Astrocyte (in vitro differentiated cells and primary cell): ENCODE data around the gene MN1.

Experiments
- EZH2 ChIP-seq: IDR thresholded peaks from 2 replicates; pipeline ENCODE4 v1.6.1; 2012; ENCODE audit warnings: mild to moderate bottlenecking, low read length, inconsistent platforms; ENCODE audit not compliant: insufficient read depth
- TF ChIP-seq, protein P1 (sequence below): IDR thresholded peaks from 2 replicates; pipeline ENCODE4 v1.5.1; 2011; ENCODE audit warnings: low read depth, mild to moderate bottlenecking, inconsistent platforms, low read length, moderate library complexity; ENCODE audit not compliant: insufficient read depth

DNA sequence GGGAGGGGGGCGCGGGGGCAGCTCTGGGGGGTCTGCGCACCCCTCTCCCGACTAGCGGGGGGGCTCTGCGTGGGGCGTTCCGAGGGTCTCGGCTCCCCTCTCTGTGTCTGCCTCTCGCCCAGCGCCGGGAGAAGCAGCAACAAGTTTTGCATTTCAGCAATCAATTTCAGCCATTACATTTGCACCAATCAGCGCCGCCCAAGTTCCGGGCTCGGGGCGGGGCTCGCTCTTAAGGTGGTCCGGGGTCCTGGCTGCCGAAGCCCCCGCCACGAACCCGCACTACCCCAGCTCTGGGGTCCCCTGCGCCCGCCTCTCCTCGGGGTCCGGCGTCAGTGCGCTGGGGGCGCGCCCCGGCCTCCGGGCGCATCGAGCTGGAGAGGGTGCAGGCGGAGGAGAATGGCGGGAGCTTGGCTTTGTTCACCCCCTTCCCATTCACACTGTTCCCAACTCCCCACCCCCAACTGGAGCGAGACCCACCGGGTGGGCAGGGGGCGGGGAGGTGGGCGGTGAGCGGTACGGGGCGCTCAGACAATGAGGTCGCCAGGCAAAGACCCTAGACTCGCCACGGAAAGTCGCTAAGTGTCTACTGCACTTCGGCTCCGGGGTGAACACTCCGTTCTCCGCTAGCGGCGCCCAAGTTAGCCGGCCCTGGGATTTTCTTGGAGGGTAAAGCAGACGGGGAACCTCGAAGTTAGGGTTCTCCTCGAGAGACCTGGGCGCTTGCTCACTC is at the start of gene MN1:
- TF ChIP-seq, protein P1, sequence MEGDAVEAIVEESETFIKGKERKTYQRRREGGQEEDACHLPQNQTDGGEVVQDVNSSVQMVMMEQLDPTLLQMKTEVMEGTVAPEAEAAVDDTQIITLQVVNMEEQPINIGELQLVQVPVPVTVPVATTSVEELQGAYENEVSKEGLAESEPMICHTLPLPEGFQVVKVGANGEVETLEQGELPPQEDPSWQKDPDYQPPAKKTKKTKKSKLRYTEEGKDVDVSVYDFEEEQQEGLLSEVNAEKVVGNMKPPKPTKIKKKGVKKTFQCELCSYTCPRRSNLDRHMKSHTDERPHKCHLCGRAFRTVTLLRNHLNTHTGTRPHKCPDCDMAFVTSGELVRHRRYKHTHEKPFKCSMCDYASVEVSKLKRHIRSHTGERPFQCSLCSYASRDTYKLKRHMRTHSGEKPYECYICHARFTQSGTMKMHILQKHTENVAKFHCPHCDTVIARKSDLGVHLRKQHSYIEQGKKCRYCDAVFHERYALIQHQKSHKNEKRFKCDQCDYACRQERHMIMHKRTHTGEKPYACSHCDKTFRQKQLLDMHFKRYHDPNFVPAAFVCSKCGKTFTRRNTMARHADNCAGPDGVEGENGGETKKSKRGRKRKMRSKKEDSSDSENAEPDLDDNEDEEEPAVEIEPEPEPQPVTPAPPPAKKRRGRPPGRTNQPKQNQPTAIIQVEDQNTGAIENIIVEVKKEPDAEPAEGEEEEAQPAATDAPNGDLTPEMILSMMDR: no peak
- no peak for TF ChIP-seq EZH2
